ENCODE measurements around the gene TSSK2.

GRCh38 chr22:19131685-19132015 lies 542 bp downstream of the TSSK2 start:
- TF ChIP-seq MAX (IDR thresholded peaks at IDR 0.05; ENCODE audit: insufficient read depth, insufficient read length) (no peak), FOS (IDR thresholded peaks at IDR 0.05; ENCODE audit: borderline replicate concordance, insufficient read depth, low read length) (no peak), GATA2 (IDR thresholded peaks at IDR 0.05; ENCODE audit: insufficient read depth, insufficient read length, low read depth, low read length) (no peak)
